HG03520 (cell line): ENCODE measurements around the gene LPCAT2.

ENCODE experiments used
- ATAC-seq: cut with Tn5 transposase; IDR thresholded peaks from one replicate; pipeline ENCODE4 v1.9.1; 2021; ENCODE audit warnings: mild to moderate bottlenecking, moderate library complexity; ENCODE audit not compliant: unreplicated experiment

LPCAT2 gene

DNA sequence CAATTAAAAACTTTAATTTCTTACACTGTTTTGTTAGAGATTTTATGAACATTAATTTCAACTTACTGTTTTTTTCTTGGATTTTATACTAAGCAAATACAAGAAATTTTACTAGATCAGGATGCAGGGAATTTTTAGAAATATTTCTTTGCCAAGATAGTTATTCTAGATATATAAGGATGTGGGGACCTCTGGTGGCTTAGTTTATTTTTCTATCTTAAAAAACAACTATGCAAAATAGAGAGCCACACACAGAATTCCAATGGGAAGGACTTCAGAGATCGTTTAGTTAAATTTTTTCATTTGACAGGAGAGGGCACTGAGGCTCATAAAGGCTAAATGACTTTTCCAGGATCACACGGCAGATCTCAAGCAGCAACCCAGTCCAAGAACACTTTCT, 34.6 kb downstream of the LPCAT2 start:
- ATAC-seq = no peak

DNA sequence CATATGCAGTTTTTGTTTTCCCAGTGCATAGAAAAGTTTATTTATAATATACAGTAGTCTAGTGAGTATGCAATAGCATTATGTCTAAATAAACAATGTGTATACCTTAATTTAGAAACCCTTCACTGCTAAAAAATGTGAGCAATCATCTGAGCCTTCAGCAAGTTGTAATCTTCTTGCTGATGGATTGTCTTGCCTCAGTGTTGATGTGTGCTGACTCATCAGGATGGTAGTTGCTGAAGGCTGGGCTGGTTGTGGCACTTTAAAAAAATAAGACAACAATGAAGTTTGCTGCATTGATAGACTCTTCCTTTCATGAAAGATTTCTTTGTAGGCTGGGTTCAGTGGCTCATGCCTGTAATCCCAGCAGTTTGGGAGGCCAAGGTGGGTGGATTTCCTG, 43.7 kb downstream of the LPCAT2 start:
- ATAC-seq = no peak

GRCh38 chr16:55555436-55555835, 46.6 kb downstream of the LPCAT2 start:
- ATAC-seq = no peak

GRCh38 chr16:55557186-55557585, 48.3 kb downstream of the LPCAT2 start:
- ATAC-seq = no peak

GRCh38 chr16:55559233-55559632, 50.4 kb downstream of the LPCAT2 start:
- no peak for ATAC-seq

DNA sequence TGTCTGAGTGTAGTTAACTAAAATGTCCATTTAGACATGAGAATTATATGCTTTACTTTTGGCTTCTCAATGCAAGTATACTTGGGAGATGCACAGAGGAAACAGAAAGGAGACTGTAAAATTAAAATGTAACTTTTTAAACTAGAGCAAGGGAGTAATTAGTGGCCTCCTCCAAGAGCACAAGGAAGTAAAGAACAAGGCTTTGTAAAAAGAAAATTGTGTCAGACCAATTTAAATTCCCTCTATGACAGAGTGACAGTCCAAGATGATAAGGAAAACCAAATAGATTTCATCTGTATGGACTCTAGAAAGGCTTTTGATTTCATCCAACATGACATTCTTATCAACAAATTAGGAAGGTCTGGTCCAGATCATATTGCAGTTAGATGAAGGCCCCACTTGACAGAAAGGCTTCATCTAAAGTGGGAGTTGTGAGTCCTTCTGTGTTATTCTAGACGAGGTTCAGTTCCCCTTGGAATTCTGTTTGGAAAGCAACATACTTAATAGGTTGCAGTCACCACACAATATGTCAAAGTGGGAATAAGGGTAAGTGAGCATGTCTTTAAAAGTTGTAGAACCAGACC, 51.2 kb downstream of the LPCAT2 start:
- ATAC-seq = no peak

DNA sequence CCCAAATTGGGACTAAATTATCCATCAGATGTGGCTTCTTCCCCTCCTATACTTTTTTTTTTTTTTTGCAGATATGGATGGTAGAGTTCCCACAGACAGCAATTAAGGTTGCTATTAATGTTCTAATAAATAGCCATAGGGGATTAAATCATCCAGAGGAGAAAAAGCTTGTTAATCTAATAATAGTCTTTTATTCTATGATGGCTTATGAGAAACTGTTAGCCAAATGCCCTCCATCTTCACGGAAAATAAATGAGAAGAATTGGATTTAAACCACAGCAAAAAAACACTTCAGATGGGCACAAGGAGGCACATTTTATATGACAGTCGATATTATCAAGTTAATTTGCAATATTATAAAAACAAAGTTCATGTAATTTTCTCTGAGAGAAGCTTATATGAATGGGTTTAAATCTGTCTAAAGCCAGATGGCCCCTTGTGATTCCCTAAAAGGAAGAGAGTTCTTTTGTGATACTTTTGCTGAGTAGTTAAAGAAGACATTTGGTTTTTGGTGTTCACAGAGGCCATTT, 52.5 kb downstream of the LPCAT2 start:
- ATAC-seq = no peak

GRCh38 chr16:55562936-55563335, 54.1 kb downstream of the LPCAT2 start:
- ATAC-seq = no peak

GRCh38 chr16:55563797-55564196, 54.9 kb downstream of the LPCAT2 start:
- ATAC-seq = no peak

DNA sequence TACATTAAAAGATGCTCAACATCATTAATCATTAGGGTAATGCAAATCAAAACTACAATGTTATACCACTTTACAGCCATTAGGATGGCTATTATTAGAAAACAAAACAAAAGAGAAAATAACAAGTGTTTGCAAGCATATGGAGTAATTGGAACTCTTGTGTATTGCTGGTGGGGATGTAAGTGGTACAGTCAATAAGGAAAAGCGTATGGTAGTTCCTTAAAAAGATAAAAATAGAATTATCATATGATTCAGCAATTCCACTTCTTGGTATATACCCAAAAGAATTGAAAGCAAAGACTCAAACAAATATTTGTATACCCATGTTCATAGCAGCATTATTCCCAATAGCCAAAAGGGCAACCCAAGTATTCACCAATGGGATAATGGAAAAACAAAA, 56.2 kb downstream of the LPCAT2 start:
- no peak for ATAC-seq

GRCh38 chr16:55566432-55567175, 57.7 kb downstream of the LPCAT2 start, which contains the start of gene CAPNS2:
Gene CAPNS2, plus strand, starts transcription at chr16:55566684. Its CDS starts 73 bp downstream, at chr16:55566757.
- no peak for ATAC-seq

DNA sequence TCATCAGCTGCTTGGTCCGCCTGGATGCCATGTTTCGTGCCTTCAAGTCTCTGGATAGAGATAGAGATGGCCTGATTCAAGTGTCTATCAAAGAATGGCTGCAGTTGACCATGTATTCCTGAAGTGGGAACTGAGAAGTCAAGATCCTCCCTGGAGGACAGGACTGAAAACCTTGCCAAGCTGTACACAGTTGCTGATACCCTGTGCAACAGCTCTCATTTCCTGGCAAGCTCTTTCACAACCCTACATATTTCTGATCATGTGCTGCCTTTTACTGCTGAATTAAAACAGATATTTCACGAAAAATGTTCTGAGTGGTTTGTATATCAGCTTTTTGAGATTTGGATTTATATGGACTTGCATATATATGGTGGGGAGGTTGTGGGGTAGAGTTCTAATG, 58.5 kb downstream of the LPCAT2 start:
- ATAC-seq = no peak

DNA sequence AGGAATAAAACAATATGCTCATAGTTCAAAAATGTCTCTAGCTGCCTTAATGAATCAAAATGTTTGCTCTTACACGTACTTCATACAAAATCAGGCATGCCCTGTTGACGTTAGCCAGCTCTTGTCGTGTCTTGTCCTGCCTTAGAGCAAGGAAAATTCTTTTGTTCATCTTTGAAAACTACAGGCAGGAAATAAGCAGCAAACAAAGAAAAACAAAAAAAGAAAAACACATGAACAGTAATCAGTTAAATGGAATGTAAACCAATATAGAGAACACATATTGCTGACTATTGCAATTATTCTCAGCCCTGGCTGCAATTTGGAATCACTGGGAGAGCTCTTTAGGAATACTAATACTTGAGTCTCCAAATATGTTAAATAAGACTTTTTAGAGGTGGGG, 59.3 kb downstream of the LPCAT2 start:
- ATAC-seq = no peak

DNA sequence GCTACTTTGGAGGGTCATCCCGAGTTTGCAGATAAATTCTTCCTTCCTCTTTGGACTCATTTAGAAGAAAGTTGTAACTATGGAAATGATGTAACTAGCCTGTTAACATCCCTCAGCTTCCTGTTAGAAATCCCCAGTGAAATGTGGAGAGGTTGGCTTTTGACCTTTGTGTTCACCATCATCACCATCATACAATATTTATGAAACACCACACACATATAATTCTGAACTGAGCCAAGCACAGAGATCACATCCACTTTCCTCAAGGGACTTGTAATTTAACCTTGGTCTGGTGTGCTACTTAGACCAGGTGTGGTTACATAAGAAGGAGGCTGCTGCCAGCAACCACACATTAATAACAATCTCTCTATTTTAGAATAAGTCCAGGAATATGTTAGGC, 60.2 kb downstream of the LPCAT2 start:
- no peak for ATAC-seq

GRCh38 chr16:55570159-55570558, 61.3 kb downstream of the LPCAT2 start:
- no peak for ATAC-seq

DNA sequence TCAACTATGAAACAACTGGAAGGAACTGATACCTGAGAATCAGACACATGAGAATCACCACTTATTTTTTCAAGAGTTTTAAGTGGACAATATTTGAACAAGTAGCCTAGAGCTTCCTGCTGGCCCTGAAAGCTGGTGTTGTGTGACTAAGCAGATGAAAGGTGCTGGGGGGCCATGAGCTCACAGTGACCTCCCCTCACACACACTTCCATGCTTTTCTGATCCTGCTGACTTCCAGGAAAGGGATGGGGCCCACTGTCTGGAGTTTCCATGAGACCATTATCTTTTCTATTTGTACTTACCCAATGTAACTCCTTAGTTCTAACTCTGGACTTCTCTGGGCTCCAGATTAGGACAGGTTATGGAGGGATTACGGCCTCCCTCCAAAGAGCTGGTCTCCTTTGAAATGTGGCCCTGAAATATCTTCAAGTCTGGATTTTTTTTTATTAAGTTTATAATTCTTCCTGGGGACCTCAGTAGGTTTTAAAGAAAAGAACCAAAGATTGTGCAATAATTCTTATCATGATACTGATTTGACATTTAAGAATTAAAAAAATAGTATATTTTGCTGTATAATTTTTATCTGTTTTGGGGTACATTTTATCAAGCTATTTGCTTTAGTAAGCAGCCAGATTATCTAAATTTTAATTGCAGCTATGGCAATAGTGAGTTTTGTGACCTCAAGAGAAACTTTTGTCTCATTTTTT, 62.5 kb downstream of the LPCAT2 start:
- no peak for ATAC-seq

- no peak for ATAC-seq
Measured at GRCh38 chr16:55572439-55572838, 63.6 kb downstream of the LPCAT2 start.

DNA sequence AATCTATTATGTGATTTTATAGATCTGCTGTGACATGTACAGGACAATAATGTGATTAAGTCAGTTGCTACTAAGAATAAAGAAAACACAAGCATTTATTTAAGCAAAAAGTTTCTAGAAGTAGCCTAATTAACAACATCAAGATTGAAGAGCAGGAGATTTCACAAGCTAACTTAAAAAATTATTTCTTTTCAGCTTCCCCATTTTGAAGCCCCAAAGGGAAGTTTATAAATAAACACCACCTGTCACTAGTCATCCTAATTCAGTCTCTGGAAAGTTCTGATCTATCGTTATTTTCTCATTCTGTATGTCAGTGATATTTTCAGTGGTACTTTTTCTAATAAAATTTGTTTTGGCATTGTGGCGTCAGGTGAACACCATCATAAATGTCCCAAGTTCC, 65.9 kb downstream of the LPCAT2 start:
- no peak for ATAC-seq

DNA sequence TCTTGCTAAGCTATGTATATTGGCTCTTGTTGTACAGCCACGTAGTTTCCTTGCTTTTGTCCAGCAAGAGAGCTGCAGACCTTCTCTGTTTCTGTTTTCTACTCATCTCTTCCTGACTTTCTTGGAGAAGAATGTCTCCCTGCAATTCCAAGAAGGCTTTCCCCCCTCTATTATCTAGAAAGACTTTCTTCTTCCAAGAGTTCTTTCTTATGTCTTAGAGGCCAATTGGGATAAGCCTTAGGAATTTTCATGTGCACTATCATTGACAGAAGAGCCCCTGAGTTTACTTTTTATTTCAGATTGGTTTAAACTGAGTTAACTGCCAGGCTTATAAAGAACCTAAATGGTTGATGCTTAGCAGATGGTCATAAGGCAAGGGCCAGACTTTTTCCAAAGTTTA, 66.6 kb downstream of the LPCAT2 start:
- no peak for ATAC-seq

GRCh38 chr16:55576384-55576783, 67.5 kb downstream of the LPCAT2 start:
- no peak for ATAC-seq

- no peak for ATAC-seq
Measured at GRCh38 chr16:55577887-55578286, 69.0 kb downstream of the LPCAT2 start.

- no peak for ATAC-seq
Measured at GRCh38 chr16:55585631-55586030, 76.8 kb downstream of the LPCAT2 start.
